A549 (cell line): ENCODE results near the gene RTL9.

Experiments
- EP300 ChIP-seq, 2 experiments: fragments of >200 bp; sonication (Bioruptor Twin); formaldehyde crosslinking; IDR thresholded peaks; 2 replicates in 1 of 2; 3 replicates in 1 of 2; pipeline ENCODE4 v1.6.1; 2016 to 2017
- TF ChIP-seq, protein P1 (sequence below): fragments of >200 bp; sonication (Bioruptor Twin); formaldehyde crosslinking; IDR thresholded peaks from 3 replicates; pipeline ENCODE4 v1.5.1; 2016

GRCh38 chrX:110383414-110383813 lies 24.8 kb downstream of the RTL9 start:
- TF ChIP-seq, protein P1, sequence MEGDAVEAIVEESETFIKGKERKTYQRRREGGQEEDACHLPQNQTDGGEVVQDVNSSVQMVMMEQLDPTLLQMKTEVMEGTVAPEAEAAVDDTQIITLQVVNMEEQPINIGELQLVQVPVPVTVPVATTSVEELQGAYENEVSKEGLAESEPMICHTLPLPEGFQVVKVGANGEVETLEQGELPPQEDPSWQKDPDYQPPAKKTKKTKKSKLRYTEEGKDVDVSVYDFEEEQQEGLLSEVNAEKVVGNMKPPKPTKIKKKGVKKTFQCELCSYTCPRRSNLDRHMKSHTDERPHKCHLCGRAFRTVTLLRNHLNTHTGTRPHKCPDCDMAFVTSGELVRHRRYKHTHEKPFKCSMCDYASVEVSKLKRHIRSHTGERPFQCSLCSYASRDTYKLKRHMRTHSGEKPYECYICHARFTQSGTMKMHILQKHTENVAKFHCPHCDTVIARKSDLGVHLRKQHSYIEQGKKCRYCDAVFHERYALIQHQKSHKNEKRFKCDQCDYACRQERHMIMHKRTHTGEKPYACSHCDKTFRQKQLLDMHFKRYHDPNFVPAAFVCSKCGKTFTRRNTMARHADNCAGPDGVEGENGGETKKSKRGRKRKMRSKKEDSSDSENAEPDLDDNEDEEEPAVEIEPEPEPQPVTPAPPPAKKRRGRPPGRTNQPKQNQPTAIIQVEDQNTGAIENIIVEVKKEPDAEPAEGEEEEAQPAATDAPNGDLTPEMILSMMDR: no peak
- no peak for TF ChIP-seq EP300 (IDR thresholded peaks at IDR 0.05)
